HepG2 (cell line): ENCODE results near the gene ACSF3. TPM values are rescaled to one million over a fixed set of nuclear protein-coding genes. Genes with fewer than 3 reads are reported as not detected.
A peak's percentile ranks its signal among the peaks of the same experiment; 100 is the strongest.

ENCODE experiments used
- ATAC-seq: fragments of 200-7000 bp; cut with Tn5 transposase; 3 replicates; pipeline ENCODE4 v1.9.1; 2020; ENCODE audit warnings: mild to moderate bottlenecking, moderate library complexity
- BruUV-seq: library from RNA; stranded (reverse); fragments of 400-500 nt; replicated peaks from 2 replicates; lab custom pipeline; 2021; lab: Mats Ljungman, UMichigan
- CTCF ChIA-PET: fragments of 300-600 bp; formaldehyde crosslinking; extraction: SDS; loops from one replicate; lab custom pipeline; 2021; ENCODE audit warnings: low total read pairs, inconsistent platforms, low intra/inter-chr PET ratio; lab: Yijun Ruan, JAX
- POLR2A ChIA-PET: fragments of 350-600 bp; sonication (Branson Sonifier 250); formaldehyde crosslinking; loops from one replicate; lab custom pipeline; 2020; ENCODE audit warnings: antibody characterized with exemption, inconsistent platforms; lab: Yijun Ruan, JAX
- DNase-seq: peaks from one replicate; pipeline ENCODE4 v3.0.0-alpha.2; 2015; ENCODE audit warnings: low spot score
- FAIRE-seq: peaks from 3 replicates; lab custom pipeline; 2011; peaks lifted over from hg19 to GRCh38; lab: Jason Lieb, UNC
- H2AFZ ChIP-seq: one replicate; pipeline ENCODE4 v1.6.1; 2011; ENCODE audit warnings: low read length, inconsistent platforms
- H3K27ac ChIP-seq: fragments of 300-600 bp; 3 replicates; pipeline ENCODE4 v1.8.0; 2011; ENCODE audit warnings: mixed run types, mild to moderate bottlenecking, mixed read lengths, low read length, inconsistent platforms; ENCODE audit not compliant: insufficient read depth; ENCODE audit errors: extremely low read length
- H3K27me3 ChIP-seq, 2 experiments: fragments of 200-600 bp in 1 of 2; 2 replicates in 1 of 2; 3 replicates in 1 of 2; pipeline versions ENCODE4 v1.6.0 to v1.8.0; 2011; ENCODE audit warnings: low read length in 2 of 2, mild to moderate bottlenecking in 2 of 2, moderate library complexity in 2 of 2, inconsistent platforms in 1 of 2; ENCODE audit not compliant: insufficient read depth in 2 of 2, control insufficient read depth in 1 of 2
- H3K36me3 ChIP-seq, 2 experiments: fragments of 200-600 bp in 1 of 2; replicated peaks in 1 of 2; 2 replicates in 1 of 2; 3 replicates in 1 of 2; pipeline versions ENCODE4 v1.5.1 to v1.8.0; 2011; ENCODE audit warnings: low read length in 2 of 2, inconsistent platforms in 1 of 2; ENCODE audit not compliant: insufficient read depth in 2 of 2, control insufficient read depth in 1 of 2
- H3K4me1 ChIP-seq: 2 replicates; pipeline ENCODE4 v1.5.1; 2012; ENCODE audit warnings: low read length, inconsistent platforms; ENCODE audit not compliant: insufficient read depth
- H3K4me2 ChIP-seq: 2 replicates; pipeline ENCODE4 v1.6.0; 2011; ENCODE audit warnings: low read depth, low read length, inconsistent platforms
- H3K4me3 ChIP-seq, 3 experiments: fragments of 200-600 bp in 1 of 3; sonication (generic), shearing (Covaris generic) in 1 of 3; replicated peaks in 1 of 3; 2 replicates each; pipeline ENCODE4 v1.5.1; 2011 to 2016; ENCODE audit warnings: low read length in 3 of 3, inconsistent platforms in 2 of 3, low read depth in 2 of 3, mild to moderate bottlenecking in 2 of 3, control low read depth in 1 of 3, mixed read lengths in 1 of 3; ENCODE audit not compliant: insufficient read depth in 1 of 3
- H3K79me2 ChIP-seq: one replicate; pipeline ENCODE4 v1.6.1; 2011; ENCODE audit warnings: low read length, inconsistent platforms; ENCODE audit not compliant: insufficient read depth
- H3K9ac ChIP-seq: 2 replicates; pipeline ENCODE4 v1.6.0; 2011; ENCODE audit warnings: mild to moderate bottlenecking, low read depth, low read length, inconsistent platforms; ENCODE audit not compliant: insufficient read depth
- H3K9me3 ChIP-seq: 2 replicates; pipeline ENCODE4 v1.5.1; 2012; ENCODE audit warnings: mild to moderate bottlenecking, low read length
- H4K20me1 ChIP-seq: 2 replicates; pipeline ENCODE4 v1.6.0; 2011; ENCODE audit warnings: inconsistent platforms, mild to moderate bottlenecking, low read length, moderate library complexity; ENCODE audit not compliant: insufficient read depth
- CREB1 ChIP-seq, 2 experiments: fragments of 450-650 bp in 1 of 2; IDR thresholded peaks; 2 replicates each; pipeline ENCODE4 v1.6.1; 2016 to 2017; ENCODE audit warnings: control low read depth in 1 of 2, mild to moderate bottlenecking in 1 of 2, missing compliant biosample characterization in 1 of 2, missing genetic modification characterization in 1 of 2
- WGBS: methylation state at CpG from one replicate; pipeline ENCODE4 v1.1.6; 2017; ENCODE audit warnings: low lambda C conversion rate; 5-methylcytosine and 5-hydroxymethylcytosine counted together
- in situ Hi-C: cut with HindIII; loops from 2 replicates; pipeline ENCODE4 v1.10.0; 2017; ENCODE audit warnings: low pct_unique_long_range_greater_than_20kb; ENCODE audit not compliant: extremely low pct_ligation_motif_present
- intact Hi-C: fragments of 100-400 bp; cut with micrococcal nuclease; formaldehyde crosslinking; loops from one replicate; pipeline ENCODE4 v1.10.0; 2022; ENCODE audit not compliant: unreplicated experiment
- polyA plus RNA-seq, 8 experiments: library from polyadenylated mRNA; depleted of rRNA in 3 of 8; stranded (reverse) in 7 of 8; unstranded in 1 of 8; fragments of >200 nt; fragmentation: Illumina TruSeq in 4 of 8; extraction: Trizol in 4 of 8; gene quantifications; 2 replicates each; pipeline versions ENCODE4 v1.2.1 to v1.2.3, GENCODE V29; 2011 to 2016; ENCODE audit warnings: low read depth in 4 of 8, missing spikeins in 1 of 8, mixed read lengths in 1 of 8; ENCODE audit not compliant: insufficient read depth in 1 of 8
- total RNA-seq, 5 experiments: library from RNA; depleted of rRNA; stranded (reverse); fragments of >200 nt; fragmentation: Illumina TruSeq; extraction: Trizol; gene quantifications; 2 replicates each; pipeline ENCODE4 v1.2.3, GENCODE V29; 2016; ENCODE audit warnings: low read depth in 1 of 5
- TF ChIP-seq, protein P1 (sequence below), 2 experiments: fragments of 450-650 bp in 1 of 2; sonication (generic) in 1 of 2; formaldehyde crosslinking in 1 of 2; IDR thresholded peaks; 2 replicates each; pipeline versions ENCODE4 v1.6.1 to v1.8.0; 2016 to 2022; ENCODE audit warnings: antibody characterized with exemption in 1 of 2, mild to moderate bottlenecking in 1 of 2, missing genetic modification reagents in 1 of 2
- TF ChIP-seq, protein P2 (sequence below): sonication (generic); formaldehyde crosslinking; IDR thresholded peaks from 2 replicates; pipeline ENCODE4 v1.5.0; 2020; ENCODE audit warnings: missing genetic modification reagents

ACSF3 gene
- total and polyA plus RNA-seq, 2 of the 13 experiments (the other 11 are each of a cell fraction or from before 2014, with no cell fraction given): 14.9 to 30.6 TPM

DNA sequence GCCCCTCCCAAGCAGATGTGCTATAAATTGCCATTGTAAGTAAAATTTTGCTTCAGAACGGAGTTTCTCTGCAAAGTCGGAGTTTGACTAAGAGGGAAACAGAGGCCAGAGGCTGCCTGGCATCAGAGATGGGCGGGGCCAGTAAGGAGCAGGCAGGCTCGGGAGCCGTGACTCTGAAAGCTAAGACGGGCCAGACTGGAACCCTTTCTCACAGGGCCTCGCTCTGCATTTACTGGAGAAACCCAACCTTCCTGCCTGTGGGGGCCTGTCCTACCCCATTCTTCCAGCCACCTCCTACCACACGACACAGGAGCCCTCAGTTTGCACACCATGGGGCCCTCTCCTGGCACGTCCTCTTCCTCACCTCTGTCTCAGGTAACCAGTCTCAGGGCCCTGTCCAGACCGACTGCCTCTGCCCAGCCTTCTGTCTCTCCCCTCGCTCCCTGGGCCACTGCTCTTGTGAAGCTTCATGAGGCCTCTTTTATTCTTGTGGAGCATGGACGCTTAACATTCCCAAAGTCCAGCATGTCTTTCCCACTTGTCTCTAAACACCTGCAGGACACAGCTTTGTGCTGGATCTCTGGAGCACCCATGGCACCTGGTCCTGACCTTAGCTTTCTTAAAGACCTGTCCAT, 48.4 kb upstream of the ACSF3 start (continued):
- TF ChIP-seq, protein P1, sequence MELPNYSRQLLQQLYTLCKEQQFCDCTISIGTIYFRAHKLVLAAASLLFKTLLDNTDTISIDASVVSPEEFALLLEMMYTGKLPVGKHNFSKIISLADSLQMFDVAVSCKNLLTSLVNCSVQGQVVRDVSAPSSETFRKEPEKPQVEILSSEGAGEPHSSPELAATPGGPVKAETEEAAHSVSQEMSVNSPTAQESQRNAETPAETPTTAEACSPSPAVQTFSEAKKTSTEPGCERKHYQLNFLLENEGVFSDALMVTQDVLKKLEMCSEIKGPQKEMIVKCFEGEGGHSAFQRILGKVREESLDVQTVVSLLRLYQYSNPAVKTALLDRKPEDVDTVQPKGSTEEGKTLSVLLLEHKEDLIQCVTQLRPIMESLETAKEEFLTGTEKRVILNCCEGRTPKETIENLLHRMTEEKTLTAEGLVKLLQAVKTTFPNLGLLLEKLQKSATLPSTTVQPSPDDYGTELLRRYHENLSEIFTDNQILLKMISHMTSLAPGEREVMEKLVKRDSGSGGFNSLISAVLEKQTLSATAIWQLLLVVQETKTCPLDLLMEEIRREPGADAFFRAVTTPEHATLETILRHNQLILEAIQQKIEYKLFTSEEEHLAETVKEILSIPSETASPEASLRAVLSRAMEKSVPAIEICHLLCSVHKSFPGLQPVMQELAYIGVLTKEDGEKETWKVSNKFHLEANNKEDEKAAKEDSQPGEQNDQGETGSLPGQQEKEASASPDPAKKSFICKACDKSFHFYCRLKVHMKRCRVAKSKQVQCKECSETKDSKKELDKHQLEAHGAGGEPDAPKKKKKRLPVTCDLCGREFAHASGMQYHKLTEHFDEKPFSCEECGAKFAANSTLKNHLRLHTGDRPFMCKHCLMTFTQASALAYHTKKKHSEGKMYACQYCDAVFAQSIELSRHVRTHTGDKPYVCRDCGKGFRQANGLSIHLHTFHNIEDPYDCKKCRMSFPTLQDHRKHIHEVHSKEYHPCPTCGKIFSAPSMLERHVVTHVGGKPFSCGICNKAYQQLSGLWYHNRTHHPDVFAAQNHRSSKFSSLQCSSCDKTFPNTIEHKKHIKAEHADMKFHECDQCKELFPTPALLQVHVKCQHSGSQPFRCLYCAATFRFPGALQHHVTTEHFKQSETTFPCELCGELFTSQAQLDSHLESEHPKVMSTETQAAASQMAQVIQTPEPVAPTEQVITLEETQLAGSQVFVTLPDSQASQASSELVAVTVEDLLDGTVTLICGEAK (IDR thresholded peaks at IDR 0.05): no peak
- TF ChIP-seq, protein P1 (CRISPR knock-in tag; IDR thresholded peaks at IDR 0.05): no peak

DNA sequence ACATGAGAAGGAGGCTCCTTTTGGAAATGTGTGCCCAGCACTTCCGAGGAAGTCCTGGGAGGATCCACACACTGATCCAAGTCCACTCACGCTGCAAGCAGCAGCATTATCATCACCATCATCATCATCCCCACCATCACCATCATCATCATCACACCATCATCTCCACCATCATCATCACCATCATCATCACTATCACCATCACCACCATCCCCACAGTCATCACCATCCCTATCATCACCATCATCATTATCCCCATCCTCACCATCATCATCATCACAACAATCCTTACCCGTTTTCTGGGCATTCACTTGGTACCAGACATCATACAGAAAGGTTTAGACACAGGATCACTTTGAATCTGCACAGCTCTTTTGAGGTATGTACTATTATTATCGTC, 47.8 kb upstream of the ACSF3 start:
- no peaks in the 10 kb centered on the region for H3K9me3 ChIP-seq
- H2AFZ ChIP-seq: no peak overlapping the region
- FAIRE-seq (no peak), ATAC-seq (no peak), DNase-seq (no peak)
- H3K9ac ChIP-seq: no peak overlapping the region
- H3K4me2 ChIP-seq: no peak overlapping the region
- no peaks in the 10 kb centered on the region for H3K79me2 ChIP-seq
- 3% methylated on average over 3 of the region's 4 CpGs for WGBS
- no TSS peak for BruUV-seq
- H3K27me3 ChIP-seq: peaks cover 24 to 88% of the 10 kb centered on the region in 2 experiments
- in situ Hi-C loops: no loop called here
- H3K4me3 ChIP-seq: no peak overlapping the region
- H3K27ac ChIP-seq: no peak overlapping the region
- no peaks in the 10 kb centered on the region for H4K20me1 ChIP-seq
- POLR2A ChIA-PET: no interaction called here
- CTCF ChIA-PET: no interaction called here
- TF ChIP-seq CREB1 (IDR thresholded peaks at IDR 0.05) (peak; percentile 83), CREB1 (CRISPR knock-in tag; IDR thresholded peaks at IDR 0.05) (no peak)
- TF ChIP-seq, protein P2, sequence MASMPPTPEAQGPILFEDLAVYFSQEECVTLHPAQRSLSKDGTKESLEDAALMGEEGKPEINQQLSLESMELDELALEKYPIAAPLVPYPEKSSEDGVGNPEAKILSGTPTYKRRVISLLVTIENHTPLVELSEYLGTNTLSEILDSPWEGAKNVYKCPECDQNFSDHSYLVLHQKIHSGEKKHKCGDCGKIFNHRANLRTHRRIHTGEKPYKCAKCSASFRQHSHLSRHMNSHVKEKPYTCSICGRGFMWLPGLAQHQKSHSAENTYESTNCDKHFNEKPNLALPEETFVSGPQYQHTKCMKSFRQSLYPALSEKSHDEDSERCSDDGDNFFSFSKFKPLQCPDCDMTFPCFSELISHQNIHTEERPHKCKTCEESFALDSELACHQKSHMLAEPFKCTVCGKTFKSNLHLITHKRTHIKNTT (CRISPR knock-in tag): no peak
- H3K4me1 ChIP-seq: peaks cover 20% of the 10 kb centered on the region
- no peaks in the 10 kb centered on the region for H3K36me3 ChIP-seq
- intact Hi-C loops: no loop called here
